ENCODE results near the gene MCOLN3. TPM values are rescaled to one million over a fixed set of nuclear protein-coding genes. Genes with fewer than 3 reads are reported as not detected.

The MCOLN3 gene
- total and polyA plus RNA-seq, 9 of the 15 experiments (the other 6 are each of a cell fraction or from before 2014, with no cell fraction given) = 0.04 to 0.05 TPM; not detected in 7

DNA sequence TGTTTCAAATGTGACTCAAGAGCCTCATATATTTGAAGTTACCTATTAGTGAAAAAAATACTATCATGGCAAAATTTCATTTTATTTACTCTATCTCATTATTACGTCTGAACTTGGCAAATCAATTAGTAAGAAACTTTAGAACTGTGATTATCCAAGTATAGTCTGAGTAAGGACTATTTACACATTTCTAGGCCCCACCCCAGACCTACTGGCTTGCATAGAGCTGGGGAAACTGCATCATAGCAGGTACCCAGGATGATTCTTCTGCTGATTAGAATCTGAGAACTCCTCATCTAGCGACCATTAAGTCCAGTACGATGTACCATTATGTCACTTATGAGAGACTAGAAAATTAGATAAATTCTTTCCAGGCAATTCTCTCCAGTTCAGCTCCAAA lies 20.1 kb downstream of the MCOLN3 start (continued):
- TF ChIP-seq, protein P1, sequence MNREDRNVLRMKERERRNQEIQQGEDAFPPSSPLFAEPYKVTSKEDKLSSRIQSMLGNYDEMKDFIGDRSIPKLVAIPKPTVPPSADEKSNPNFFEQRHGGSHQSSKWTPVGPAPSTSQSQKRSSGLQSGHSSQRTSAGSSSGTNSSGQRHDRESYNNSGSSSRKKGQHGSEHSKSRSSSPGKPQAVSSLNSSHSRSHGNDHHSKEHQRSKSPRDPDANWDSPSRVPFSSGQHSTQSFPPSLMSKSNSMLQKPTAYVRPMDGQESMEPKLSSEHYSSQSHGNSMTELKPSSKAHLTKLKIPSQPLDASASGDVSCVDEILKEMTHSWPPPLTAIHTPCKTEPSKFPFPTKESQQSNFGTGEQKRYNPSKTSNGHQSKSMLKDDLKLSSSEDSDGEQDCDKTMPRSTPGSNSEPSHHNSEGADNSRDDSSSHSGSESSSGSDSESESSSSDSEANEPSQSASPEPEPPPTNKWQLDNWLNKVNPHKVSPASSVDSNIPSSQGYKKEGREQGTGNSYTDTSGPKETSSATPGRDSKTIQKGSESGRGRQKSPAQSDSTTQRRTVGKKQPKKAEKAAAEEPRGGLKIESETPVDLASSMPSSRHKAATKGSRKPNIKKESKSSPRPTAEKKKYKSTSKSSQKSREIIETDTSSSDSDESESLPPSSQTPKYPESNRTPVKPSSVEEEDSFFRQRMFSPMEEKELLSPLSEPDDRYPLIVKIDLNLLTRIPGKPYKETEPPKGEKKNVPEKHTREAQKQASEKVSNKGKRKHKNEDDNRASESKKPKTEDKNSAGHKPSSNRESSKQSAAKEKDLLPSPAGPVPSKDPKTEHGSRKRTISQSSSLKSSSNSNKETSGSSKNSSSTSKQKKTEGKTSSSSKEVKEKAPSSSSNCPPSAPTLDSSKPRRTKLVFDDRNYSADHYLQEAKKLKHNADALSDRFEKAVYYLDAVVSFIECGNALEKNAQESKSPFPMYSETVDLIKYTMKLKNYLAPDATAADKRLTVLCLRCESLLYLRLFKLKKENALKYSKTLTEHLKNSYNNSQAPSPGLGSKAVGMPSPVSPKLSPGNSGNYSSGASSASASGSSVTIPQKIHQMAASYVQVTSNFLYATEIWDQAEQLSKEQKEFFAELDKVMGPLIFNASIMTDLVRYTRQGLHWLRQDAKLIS (CRISPR knock-in tag; IDR thresholded peaks at IDR 0.05) = no peak
- TF ChIP-seq ZNF699 (CRISPR knock-in tag; IDR thresholded peaks at IDR 0.05; ENCODE audit: insufficient replicate concordance) (no peak), POLR3G (IDR thresholded peaks at IDR 0.05; ENCODE audit: extremely low read depth, insufficient read length, insufficient replicate concordance) (no peak), STAT5A (IDR thresholded peaks at IDR 0.05; ENCODE audit: borderline replicate concordance, low read length) (no peak), ZNF217 (CRISPR knock-in tag; IDR thresholded peaks at IDR 0.05) (no peak), SMAD3 (CRISPR knock-in tag; conservative IDR thresholded peaks at IDR 0.05) (no peak), ZNF778 (CRISPR knock-in tag; IDR thresholded peaks at IDR 0.05) (no peak), ZNF175 (CRISPR knock-in tag; IDR thresholded peaks at IDR 0.05; ENCODE audit: low read depth) (no peak), ZC3H11A (IDR thresholded peaks at IDR 0.05; ENCODE audit: low read depth, low read length) (no peak), ZNF239 (CRISPR knock-in tag; IDR thresholded peaks at IDR 0.05) (no peak), TAF7 (tag; IDR thresholded peaks at IDR 0.05) (no peak)
- TF ChIP-seq, protein P2, sequence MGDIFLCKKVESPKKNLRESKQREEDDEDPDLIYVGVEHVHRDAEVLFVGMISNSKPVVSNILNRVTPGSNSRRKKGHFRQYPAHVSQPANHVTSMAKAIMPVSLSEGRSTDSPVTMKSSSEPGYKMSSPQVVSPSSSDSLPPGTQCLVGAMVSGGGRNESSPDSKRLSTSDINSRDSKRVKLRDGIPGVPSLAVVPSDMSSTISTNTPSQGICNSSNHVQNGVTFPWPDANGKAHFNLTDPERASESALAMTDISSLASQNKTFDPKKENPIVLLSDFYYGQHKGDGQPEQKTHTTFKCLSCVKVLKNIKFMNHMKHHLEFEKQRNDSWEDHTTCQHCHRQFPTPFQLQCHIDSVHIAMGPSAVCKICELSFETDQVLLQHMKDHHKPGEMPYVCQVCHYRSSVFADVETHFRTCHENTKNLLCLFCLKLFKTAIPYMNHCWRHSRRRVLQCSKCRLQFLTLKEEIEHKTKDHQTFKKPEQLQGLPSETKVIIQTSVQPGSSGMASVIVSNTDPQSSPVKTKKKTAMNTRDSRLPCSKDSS (IDR thresholded peaks at IDR 0.05; ENCODE audit: low read depth, partially characterized antibody) = no peak
- TF ChIP-seq, protein P3, sequence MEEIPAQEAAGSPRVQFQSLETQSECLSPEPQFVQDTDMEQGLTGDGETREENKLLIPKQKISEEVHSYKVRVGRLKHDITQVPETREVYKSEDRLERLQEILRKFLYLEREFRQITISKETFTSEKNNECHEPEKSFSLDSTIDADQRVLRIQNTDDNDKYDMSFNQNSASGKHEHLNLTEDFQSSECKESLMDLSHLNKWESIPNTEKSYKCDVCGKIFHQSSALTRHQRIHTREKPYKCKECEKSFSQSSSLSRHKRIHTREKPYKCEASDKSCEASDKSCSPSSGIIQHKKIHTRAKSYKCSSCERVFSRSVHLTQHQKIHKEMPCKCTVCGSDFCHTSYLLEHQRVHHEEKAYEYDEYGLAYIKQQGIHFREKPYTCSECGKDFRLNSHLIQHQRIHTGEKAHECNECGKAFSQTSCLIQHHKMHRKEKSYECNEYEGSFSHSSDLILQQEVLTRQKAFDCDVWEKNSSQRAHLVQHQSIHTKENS (CRISPR knock-in tag; IDR thresholded peaks at IDR 0.05) = no peak
- TF ChIP-seq, protein P4, sequence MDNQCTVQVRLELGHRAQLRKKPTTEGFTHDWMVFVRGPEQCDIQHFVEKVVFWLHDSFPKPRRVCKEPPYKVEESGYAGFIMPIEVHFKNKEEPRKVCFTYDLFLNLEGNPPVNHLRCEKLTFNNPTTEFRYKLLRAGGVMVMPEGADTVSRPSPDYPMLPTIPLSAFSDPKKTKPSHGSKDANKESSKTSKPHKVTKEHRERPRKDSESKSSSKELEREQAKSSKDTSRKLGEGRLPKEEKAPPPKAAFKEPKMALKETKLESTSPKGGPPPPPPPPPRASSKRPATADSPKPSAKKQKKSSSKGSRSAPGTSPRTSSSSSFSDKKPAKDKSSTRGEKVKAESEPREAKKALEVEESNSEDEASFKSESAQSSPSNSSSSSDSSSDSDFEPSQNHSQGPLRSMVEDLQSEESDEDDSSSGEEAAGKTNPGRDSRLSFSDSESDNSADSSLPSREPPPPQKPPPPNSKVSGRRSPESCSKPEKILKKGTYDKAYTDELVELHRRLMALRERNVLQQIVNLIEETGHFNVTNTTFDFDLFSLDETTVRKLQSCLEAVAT (IDR thresholded peaks at IDR 0.05) = no peak
